Measurements from ENCODE around the gene KDM6A. TPM values are rescaled to one million over a fixed set of nuclear protein-coding genes. Genes with fewer than 3 reads are reported as not detected.

Gene KDM6A
- polyA plus RNA-seq, 1 donor from 2014 or later, result 25.1 TPM

DNA sequence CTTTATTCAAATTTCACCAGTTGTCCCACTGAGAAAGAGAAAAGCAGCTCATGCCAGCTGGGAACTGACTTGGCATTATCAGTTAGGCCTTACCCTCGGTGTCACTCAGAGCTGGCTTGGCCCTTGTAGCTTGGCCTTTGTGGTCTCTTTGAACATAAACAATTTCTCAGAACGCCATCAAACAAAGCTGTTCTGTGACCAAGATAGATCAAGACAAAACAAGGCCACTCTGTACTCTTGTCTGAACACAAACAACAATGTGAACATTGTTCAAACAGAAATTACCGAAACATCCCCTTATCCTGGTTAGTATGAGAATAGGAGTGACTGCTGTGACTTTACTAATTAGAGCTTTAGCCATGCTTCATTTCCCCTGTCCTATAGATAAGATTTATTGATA, 270.5 kb downstream of the KDM6A start:
- no peaks in the 10 kb centered on the region for H3F3A ChIP-seq (ENCODE audit: insufficient read depth, low read length, poor library complexity, severe bottlenecking)
- H3K4me3 ChIP-seq (ENCODE audit: low read length), result no peak overlapping the region
- H3K9me2 ChIP-seq (ENCODE audit: insufficient read depth, low read length), result no peaks in the 10 kb centered on the region
- no peaks in the 10 kb centered on the region for H3K9me3 ChIP-seq (ENCODE audit: low read length)
- H3K4me2 ChIP-seq (ENCODE audit: low read length), result no peak overlapping the region
- no peaks in the 10 kb centered on the region for H3K79me2 ChIP-seq (replicated peaks; ENCODE audit: insufficient read depth, low read length)
- H3K27me3 ChIP-seq (ENCODE audit: insufficient read depth, low read depth, low read length), result no peaks in the 10 kb centered on the region
- no peak overlapping the region for H3K9ac ChIP-seq (ENCODE audit: low read length)
- no peak overlapping the region for H2AFZ ChIP-seq (ENCODE audit: low read depth, low read length)
- H3K36me3 ChIP-seq (ENCODE audit: insufficient read depth, low read length), result no peaks in the 10 kb centered on the region
- TF ChIP-seq SMC3 (conservative IDR thresholded peaks at IDR 0.05; ENCODE audit: poor library complexity), result no peak
- no peak for TF ChIP-seq POLR2AphosphoS5 (IDR thresholded peaks at IDR 0.05)
- no peak for TF ChIP-seq RAD21 (conservative IDR thresholded peaks at IDR 0.05)
- no peak for TF ChIP-seq EZH2 (IDR thresholded peaks at IDR 0.05; ENCODE audit: borderline replicate concordance, insufficient read depth, low read length, poor library complexity, severe bottlenecking)
- no peak for TF ChIP-seq TAF1 (IDR thresholded peaks at IDR 0.05; ENCODE audit: low read depth)
- no peak for TF ChIP-seq EP300 (conservative IDR thresholded peaks at IDR 0.05; ENCODE audit: poor library complexity, severe bottlenecking)
- TF ChIP-seq MXI1 (conservative IDR thresholded peaks at IDR 0.05; ENCODE audit: poor library complexity, severe bottlenecking), result no peak
- TF ChIP-seq, protein P1, sequence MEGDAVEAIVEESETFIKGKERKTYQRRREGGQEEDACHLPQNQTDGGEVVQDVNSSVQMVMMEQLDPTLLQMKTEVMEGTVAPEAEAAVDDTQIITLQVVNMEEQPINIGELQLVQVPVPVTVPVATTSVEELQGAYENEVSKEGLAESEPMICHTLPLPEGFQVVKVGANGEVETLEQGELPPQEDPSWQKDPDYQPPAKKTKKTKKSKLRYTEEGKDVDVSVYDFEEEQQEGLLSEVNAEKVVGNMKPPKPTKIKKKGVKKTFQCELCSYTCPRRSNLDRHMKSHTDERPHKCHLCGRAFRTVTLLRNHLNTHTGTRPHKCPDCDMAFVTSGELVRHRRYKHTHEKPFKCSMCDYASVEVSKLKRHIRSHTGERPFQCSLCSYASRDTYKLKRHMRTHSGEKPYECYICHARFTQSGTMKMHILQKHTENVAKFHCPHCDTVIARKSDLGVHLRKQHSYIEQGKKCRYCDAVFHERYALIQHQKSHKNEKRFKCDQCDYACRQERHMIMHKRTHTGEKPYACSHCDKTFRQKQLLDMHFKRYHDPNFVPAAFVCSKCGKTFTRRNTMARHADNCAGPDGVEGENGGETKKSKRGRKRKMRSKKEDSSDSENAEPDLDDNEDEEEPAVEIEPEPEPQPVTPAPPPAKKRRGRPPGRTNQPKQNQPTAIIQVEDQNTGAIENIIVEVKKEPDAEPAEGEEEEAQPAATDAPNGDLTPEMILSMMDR (IDR thresholded peaks at IDR 0.05; ENCODE audit: poor library complexity, severe bottlenecking), result no peak
- TF ChIP-seq, protein P2, sequence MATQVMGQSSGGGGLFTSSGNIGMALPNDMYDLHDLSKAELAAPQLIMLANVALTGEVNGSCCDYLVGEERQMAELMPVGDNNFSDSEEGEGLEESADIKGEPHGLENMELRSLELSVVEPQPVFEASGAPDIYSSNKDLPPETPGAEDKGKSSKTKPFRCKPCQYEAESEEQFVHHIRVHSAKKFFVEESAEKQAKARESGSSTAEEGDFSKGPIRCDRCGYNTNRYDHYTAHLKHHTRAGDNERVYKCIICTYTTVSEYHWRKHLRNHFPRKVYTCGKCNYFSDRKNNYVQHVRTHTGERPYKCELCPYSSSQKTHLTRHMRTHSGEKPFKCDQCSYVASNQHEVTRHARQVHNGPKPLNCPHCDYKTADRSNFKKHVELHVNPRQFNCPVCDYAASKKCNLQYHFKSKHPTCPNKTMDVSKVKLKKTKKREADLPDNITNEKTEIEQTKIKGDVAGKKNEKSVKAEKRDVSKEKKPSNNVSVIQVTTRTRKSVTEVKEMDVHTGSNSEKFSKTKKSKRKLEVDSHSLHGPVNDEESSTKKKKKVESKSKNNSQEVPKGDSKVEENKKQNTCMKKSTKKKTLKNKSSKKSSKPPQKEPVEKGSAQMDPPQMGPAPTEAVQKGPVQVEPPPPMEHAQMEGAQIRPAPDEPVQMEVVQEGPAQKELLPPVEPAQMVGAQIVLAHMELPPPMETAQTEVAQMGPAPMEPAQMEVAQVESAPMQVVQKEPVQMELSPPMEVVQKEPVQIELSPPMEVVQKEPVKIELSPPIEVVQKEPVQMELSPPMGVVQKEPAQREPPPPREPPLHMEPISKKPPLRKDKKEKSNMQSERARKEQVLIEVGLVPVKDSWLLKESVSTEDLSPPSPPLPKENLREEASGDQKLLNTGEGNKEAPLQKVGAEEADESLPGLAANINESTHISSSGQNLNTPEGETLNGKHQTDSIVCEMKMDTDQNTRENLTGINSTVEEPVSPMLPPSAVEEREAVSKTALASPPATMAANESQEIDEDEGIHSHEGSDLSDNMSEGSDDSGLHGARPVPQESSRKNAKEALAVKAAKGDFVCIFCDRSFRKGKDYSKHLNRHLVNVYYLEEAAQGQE (IDR thresholded peaks at IDR 0.05; ENCODE audit: borderline replicate concordance), result no peak
- H4K20me1 ChIP-seq (ENCODE audit: insufficient read depth), result no peaks in the 10 kb centered on the region
- H3K27ac ChIP-seq (ENCODE audit: low read length), result no peak overlapping the region

DNA sequence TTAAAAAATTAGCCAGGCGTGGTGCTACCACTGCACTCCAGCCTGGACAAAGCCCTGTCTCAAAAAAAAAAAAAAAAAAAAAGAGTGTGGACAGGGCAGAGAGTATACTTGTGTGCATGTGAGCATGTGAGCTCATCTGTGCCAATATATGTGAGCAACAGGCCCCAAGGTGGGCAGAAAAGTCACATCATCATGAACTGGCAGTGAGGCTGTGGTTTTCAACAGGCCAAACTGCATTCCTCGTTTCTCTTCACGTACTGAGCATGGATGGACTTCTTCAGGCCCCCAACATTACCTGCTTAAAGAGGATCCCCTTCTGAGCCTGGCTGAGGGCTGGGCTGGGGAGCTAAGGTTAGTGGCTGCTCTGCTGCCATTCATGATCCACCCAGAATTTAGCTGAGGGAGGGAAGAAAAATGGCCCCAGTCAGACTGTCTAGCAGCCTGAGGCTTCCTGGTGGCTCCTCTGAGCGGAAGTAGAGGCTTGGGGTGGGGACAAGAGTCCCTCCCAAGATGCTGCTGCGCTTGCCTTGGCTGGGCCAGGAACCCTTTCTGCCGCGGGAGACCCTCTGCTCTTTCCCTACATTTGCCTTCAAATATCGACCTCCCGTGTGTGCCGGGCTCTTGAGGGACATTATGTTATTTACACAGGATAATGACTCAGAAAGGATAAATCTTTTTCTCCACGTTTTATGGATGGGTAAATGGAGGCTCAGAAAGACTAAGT, 272.7 kb downstream of the KDM6A start:
- no peak overlapping the region for H3K27ac ChIP-seq (ENCODE audit: low read length)
- no peaks in the 10 kb centered on the region for H3K79me2 ChIP-seq (replicated peaks; ENCODE audit: insufficient read depth, low read length)
- H3K9me3 ChIP-seq (ENCODE audit: low read length), result no peaks in the 10 kb centered on the region
- H3K4me3 ChIP-seq (ENCODE audit: low read length), result no peak overlapping the region
- no peaks in the 10 kb centered on the region for H3K27me3 ChIP-seq (ENCODE audit: insufficient read depth, low read depth, low read length)
- TF ChIP-seq EZH2 (IDR thresholded peaks at IDR 0.05; ENCODE audit: borderline replicate concordance, insufficient read depth, low read length, poor library complexity, severe bottlenecking), result no peak
- no peak for TF ChIP-seq EP300 (conservative IDR thresholded peaks at IDR 0.05; ENCODE audit: poor library complexity, severe bottlenecking)
- TF ChIP-seq RAD21 (conservative IDR thresholded peaks at IDR 0.05), result no peak
- TF ChIP-seq TAF1 (IDR thresholded peaks at IDR 0.05; ENCODE audit: low read depth), result no peak
- TF ChIP-seq, protein P2 (IDR thresholded peaks at IDR 0.05; ENCODE audit: borderline replicate concordance), result no peak
- TF ChIP-seq POLR2AphosphoS5 (IDR thresholded peaks at IDR 0.05), result no peak
- TF ChIP-seq, protein P1 (IDR thresholded peaks at IDR 0.05; ENCODE audit: poor library complexity, severe bottlenecking), result no peak
- no peak for TF ChIP-seq SMC3 (conservative IDR thresholded peaks at IDR 0.05; ENCODE audit: poor library complexity)
- no peak for TF ChIP-seq MXI1 (conservative IDR thresholded peaks at IDR 0.05; ENCODE audit: poor library complexity, severe bottlenecking)
- no peaks in the 10 kb centered on the region for H3F3A ChIP-seq (ENCODE audit: insufficient read depth, low read length, poor library complexity, severe bottlenecking)
- H2AFZ ChIP-seq (ENCODE audit: low read depth, low read length), result no peak overlapping the region
- H3K9ac ChIP-seq (ENCODE audit: low read length), result no peak overlapping the region
- H3K36me3 ChIP-seq (ENCODE audit: insufficient read depth, low read length), result no peaks in the 10 kb centered on the region
- no peaks in the 10 kb centered on the region for H3K9me2 ChIP-seq (ENCODE audit: insufficient read depth, low read length)
- H3K4me2 ChIP-seq (ENCODE audit: low read length), result no peak overlapping the region
- no peaks in the 10 kb centered on the region for H4K20me1 ChIP-seq (ENCODE audit: insufficient read depth)

All from neural cell (in vitro differentiated cells).